Kidney epithelial cell (primary cell): ENCODE data around the gene FCRL1. TPM values are rescaled to one million over a fixed set of nuclear protein-coding genes. Genes with fewer than 3 reads are reported as not detected.

Experiments
- DNase-seq: peaks from one replicate; pipeline ENCODE4 v3.0.0-alpha.2; 2010; ENCODE audit warnings: low read depth
- H3K27me3 ChIP-seq: 2 replicates; pipeline ENCODE4 v1.6.0; 2011; ENCODE audit warnings: low read length; ENCODE audit not compliant: control insufficient read depth, insufficient read depth
- H3K36me3 ChIP-seq: 2 replicates; pipeline ENCODE4 v1.5.1; 2011; ENCODE audit warnings: low read length; ENCODE audit not compliant: control insufficient read depth, insufficient read depth
- H3K4me3 ChIP-seq: 2 replicates; pipeline ENCODE4 v1.5.1; 2011; ENCODE audit warnings: low read depth, mild to moderate bottlenecking, control low read depth, low read length
- CTCF ChIP-seq: IDR thresholded peaks from 2 replicates; pipeline ENCODE4 v1.5.1; 2011; ENCODE audit warnings: mild to moderate bottlenecking, moderate library complexity, low read length, control low read depth, inconsistent platforms; ENCODE audit not compliant: insufficient read depth, poor library complexity, severe bottlenecking
- total RNA-seq: library from RNA; depleted of rRNA; stranded (reverse); fragments of >200 nt; gene quantifications from 2 replicates; pipeline ENCODE4 v1.2.3, GENCODE V29; 2015

FCRL1 gene
- total RNA-seq, 1 donor from 2014 or later = not detected

- no peak for TF ChIP-seq CTCF
These were observed 45.5 kb downstream of the FCRL1 start for GRCh38 chr1:157774412-157774811.

GRCh38 chr1:157773493-157774350, 46.2 kb downstream of the FCRL1 start:
- DNase-seq = no peak
- H3K27me3 ChIP-seq = no peaks in the 10 kb centered on the region
- TF ChIP-seq CTCF = no peak
- H3K4me3 ChIP-seq = no peak overlapping the region
- no peaks in the 10 kb centered on the region for H3K36me3 ChIP-seq

More at GRCh38 chr1:157774412-157774811, 45.5 kb downstream of the FCRL1 start:
- no peak overlapping the region for H3K4me3 ChIP-seq
- H3K36me3 ChIP-seq = no peaks in the 10 kb centered on the region
- no peaks in the 10 kb centered on the region for H3K27me3 ChIP-seq
- DNase-seq = no peak

- no peaks in the 10 kb centered on the region for H3K27me3 ChIP-seq
- H3K36me3 ChIP-seq = no peaks in the 10 kb centered on the region
- DNase-seq = no peak
- TF ChIP-seq CTCF = no peak
- no peak overlapping the region for H3K4me3 ChIP-seq
These were observed 48.1 kb downstream of the FCRL1 start for GRCh38 chr1:157771661-157772425.

GRCh38 chr1:157770442-157771043, 49.4 kb downstream of the FCRL1 start:
- H3K27me3 ChIP-seq = no peaks in the 10 kb centered on the region
- no peak overlapping the region for H3K4me3 ChIP-seq
- H3K36me3 ChIP-seq = no peaks in the 10 kb centered on the region
- no peak for DNase-seq
- peak; percentile 35 for TF ChIP-seq CTCF

GRCh38 chr1:157766792-157767191, 53.1 kb downstream of the FCRL1 start:
- no peak for TF ChIP-seq CTCF

More at GRCh38 chr1:157766792-157767191, 53.1 kb downstream of the FCRL1 start:
- no peak for DNase-seq
- no peak overlapping the region for H3K4me3 ChIP-seq
- no peaks in the 10 kb centered on the region for H3K36me3 ChIP-seq
- no peaks in the 10 kb centered on the region for H3K27me3 ChIP-seq
